WTC11 (cell line): ENCODE data around the gene SALL1. TPM values are rescaled to one million over a fixed set of nuclear protein-coding genes. Genes with fewer than 3 reads are reported as not detected.

Experiments used
- ATAC-seq: fragments of 200-7000 bp; cut with Tn5 transposase; 2 replicates; pipeline ENCODE4 v1.10.0; 2021; ENCODE audit warnings: mild to moderate bottlenecking, moderate library complexity
- CTCF ChIA-PET: fragments of 300-600 bp; sonication (Branson Sonifier 250); formaldehyde crosslinking; loops from one replicate; lab custom pipeline; 2021; ENCODE audit warnings: antibody characterized with exemption; lab: Charles Lee
- POLR2A ChIA-PET: fragments of 350-600 bp; sonication (Branson Sonifier 250); formaldehyde crosslinking; loops from one replicate; lab custom pipeline; 2021; ENCODE audit warnings: antibody characterized with exemption; lab: Charles Lee
- DNase-seq: peaks from one replicate; pipeline ENCODE4 v3.0.0; 2021; ENCODE audit warnings: low spot score
- H3K27ac Mint-ChIP-seq: 2 replicates; pipeline ENCODE4 v1.8.0; 2021; ENCODE audit warnings: mixed read lengths
- H3K27me3 Mint-ChIP-seq: 2 replicates; pipeline ENCODE4 v1.8.0; 2021; ENCODE audit warnings: low read depth, mild to moderate bottlenecking, moderate library complexity, mixed read lengths
- H3K36me3 Mint-ChIP-seq: 2 replicates; pipeline ENCODE4 v1.8.0; 2021; ENCODE audit warnings: mixed read lengths
- H3K4me1 Mint-ChIP-seq: 2 replicates; pipeline ENCODE4 v1.8.0; 2022; ENCODE audit warnings: mixed read lengths
- H3K4me3 Mint-ChIP-seq: 2 replicates; pipeline ENCODE4 v1.8.0; 2021; ENCODE audit warnings: mild to moderate bottlenecking, moderate library complexity, mixed read lengths
- H3K9me3 Mint-ChIP-seq: 2 replicates; pipeline ENCODE4 v1.8.0; 2021; ENCODE audit warnings: mixed read lengths
- AR ChIP-seq: fragments of 250-450 bp; sonication (Bioruptor Pico); IDR thresholded peaks from 2 replicates; pipeline ENCODE4 v1.9.0; 2021; ENCODE audit warnings: mild to moderate bottlenecking
- CREM ChIP-seq: sonication (generic); formaldehyde crosslinking; IDR thresholded peaks from 2 replicates; pipeline ENCODE4 v1.8.1; 2022; ENCODE audit warnings: mild to moderate bottlenecking, missing genetic modification reagents, moderate library complexity
- E2F4 ChIP-seq: sonication (generic); formaldehyde crosslinking; IDR thresholded peaks from 2 replicates; pipeline ENCODE4 v1.8.1; 2022; ENCODE audit warnings: low read depth, mild to moderate bottlenecking, moderate library complexity, missing genetic modification reagents, borderline replicate concordance
- ELF4 ChIP-seq: sonication (generic); formaldehyde crosslinking; IDR thresholded peaks from 2 replicates; pipeline ENCODE4 v1.8.1; 2022; ENCODE audit warnings: low read depth, mild to moderate bottlenecking, moderate library complexity, missing genetic modification reagents
- EMX1 ChIP-seq: fragments of 250-450 bp; sonication (Bioruptor Pico); IDR thresholded peaks from 2 replicates; pipeline ENCODE4 v1.8.0; 2021; ENCODE audit warnings: mild to moderate bottlenecking
- FOXP1 ChIP-seq: sonication (generic); formaldehyde crosslinking; IDR thresholded peaks from 2 replicates; pipeline ENCODE4 v1.8.0; 2022; ENCODE audit warnings: missing genetic modification reagents, mild to moderate bottlenecking, moderate library complexity, borderline replicate concordance
- JAZF1 ChIP-seq: fragments of 250-450 bp; sonication (Bioruptor Pico); IDR thresholded peaks from 2 replicates; pipeline ENCODE4 v1.9.0; 2021; ENCODE audit warnings: moderate library complexity, mild to moderate bottlenecking, inconsistent platforms
- JUN ChIP-seq: sonication (generic); formaldehyde crosslinking; IDR thresholded peaks from 2 replicates; pipeline ENCODE4 v1.8.0; 2023; ENCODE audit warnings: mild to moderate bottlenecking, missing genetic modification reagents
- MXD4 ChIP-seq: fragments of 250-450 bp; sonication (Bioruptor Pico); IDR thresholded peaks from 2 replicates; pipeline ENCODE4 v1.8.0; 2021; ENCODE audit warnings: mild to moderate bottlenecking, moderate library complexity, borderline replicate concordance
- NFE2L1 ChIP-seq: sonication (generic); formaldehyde crosslinking; IDR thresholded peaks from 2 replicates; pipeline ENCODE4 v1.8.1; 2023; ENCODE audit warnings: missing genetic modification reagents
- NR1H2 ChIP-seq: sonication (generic); formaldehyde crosslinking; IDR thresholded peaks from 2 replicates; pipeline ENCODE4 v1.9.0; 2021; ENCODE audit warnings: mild to moderate bottlenecking, moderate library complexity, missing genetic modification reagents
- RORB ChIP-seq: fragments of 250-450 bp; sonication (Bioruptor Pico); IDR thresholded peaks from 2 replicates; pipeline ENCODE4 v1.9.0; 2021; ENCODE audit warnings: mild to moderate bottlenecking
- SMAD4 ChIP-seq: sonication (generic); formaldehyde crosslinking; IDR thresholded peaks from 2 replicates; pipeline ENCODE4 v1.8.0; 2022; ENCODE audit warnings: mild to moderate bottlenecking, missing genetic modification reagents
- ZMAT4 ChIP-seq: fragments of 250-450 bp; sonication (Bioruptor Pico); IDR thresholded peaks from 2 replicates; pipeline ENCODE4 v1.9.0; 2021; ENCODE audit warnings: mild to moderate bottlenecking
- ZNF281 ChIP-seq: sonication (generic); formaldehyde crosslinking; IDR thresholded peaks from 2 replicates; pipeline ENCODE4 v1.8.0; 2023; ENCODE audit warnings: mild to moderate bottlenecking, missing genetic modification reagents
- ZNF317 ChIP-seq: sonication (generic); formaldehyde crosslinking; IDR thresholded peaks from 2 replicates; pipeline ENCODE4 v1.8.1; 2023; ENCODE audit warnings: low read depth, mild to moderate bottlenecking, moderate library complexity, missing genetic modification reagents, borderline replicate concordance
- ZNF423 ChIP-seq: fragments of 250-450 bp; sonication (Bioruptor Pico); IDR thresholded peaks from 2 replicates; pipeline ENCODE4 v2.1.2; 2022; ENCODE audit warnings: mild to moderate bottlenecking, moderate library complexity
- total RNA-seq: library from RNA; stranded (reverse); gene quantifications from 3 replicates; pipeline ENCODE4 v1.2.3, GENCODE V29; 2021
- TF ChIP-seq, protein P1 (sequence below): sonication (generic); formaldehyde crosslinking; IDR thresholded peaks from 2 replicates; pipeline ENCODE4 v1.8.0; 2023; ENCODE audit warnings: missing genetic modification reagents
- TF ChIP-seq, protein P2 (sequence below): sonication (generic); formaldehyde crosslinking; conservative IDR thresholded peaks from 2 replicates; pipeline ENCODE4 v1.8.1; 2023; ENCODE audit warnings: mild to moderate bottlenecking, low read depth, missing genetic modification reagents, moderate library complexity
- TF ChIP-seq, protein P3 (sequence below): sonication (generic); formaldehyde crosslinking; IDR thresholded peaks from 2 replicates; pipeline ENCODE4 v1.8.0; 2022; ENCODE audit warnings: mild to moderate bottlenecking, missing genetic modification reagents

SALL1 gene
- total RNA-seq, 1 experiment from 2014 or later: 63.9 TPM

GRCh38 chr16:51163894-51164566, 13.0 kb upstream of the SALL1 start:
- peaks cover 37% of the 10 kb centered on the region for H3K4me1 Mint-ChIP-seq
- TF ChIP-seq AR (CRISPR knock-in tag) (no peak), JAZF1 (no peak), EMX1 (no peak), NR1H2 (CRISPR knock-in tag) (no peak), ELF4 (CRISPR knock-in tag) (no peak), FOXP1 (CRISPR knock-in tag) (no peak), ZNF423 (no peak), ZNF317 (CRISPR knock-in tag) (no peak)
- TF ChIP-seq, protein P1, sequence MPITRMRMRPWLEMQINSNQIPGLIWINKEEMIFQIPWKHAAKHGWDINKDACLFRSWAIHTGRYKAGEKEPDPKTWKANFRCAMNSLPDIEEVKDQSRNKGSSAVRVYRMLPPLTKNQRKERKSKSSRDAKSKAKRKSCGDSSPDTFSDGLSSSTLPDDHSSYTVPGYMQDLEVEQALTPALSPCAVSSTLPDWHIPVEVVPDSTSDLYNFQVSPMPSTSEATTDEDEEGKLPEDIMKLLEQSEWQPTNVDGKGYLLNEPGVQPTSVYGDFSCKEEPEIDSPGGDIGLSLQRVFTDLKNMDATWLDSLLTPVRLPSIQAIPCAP (CRISPR knock-in tag): no peak
- TF ChIP-seq, protein P2, sequence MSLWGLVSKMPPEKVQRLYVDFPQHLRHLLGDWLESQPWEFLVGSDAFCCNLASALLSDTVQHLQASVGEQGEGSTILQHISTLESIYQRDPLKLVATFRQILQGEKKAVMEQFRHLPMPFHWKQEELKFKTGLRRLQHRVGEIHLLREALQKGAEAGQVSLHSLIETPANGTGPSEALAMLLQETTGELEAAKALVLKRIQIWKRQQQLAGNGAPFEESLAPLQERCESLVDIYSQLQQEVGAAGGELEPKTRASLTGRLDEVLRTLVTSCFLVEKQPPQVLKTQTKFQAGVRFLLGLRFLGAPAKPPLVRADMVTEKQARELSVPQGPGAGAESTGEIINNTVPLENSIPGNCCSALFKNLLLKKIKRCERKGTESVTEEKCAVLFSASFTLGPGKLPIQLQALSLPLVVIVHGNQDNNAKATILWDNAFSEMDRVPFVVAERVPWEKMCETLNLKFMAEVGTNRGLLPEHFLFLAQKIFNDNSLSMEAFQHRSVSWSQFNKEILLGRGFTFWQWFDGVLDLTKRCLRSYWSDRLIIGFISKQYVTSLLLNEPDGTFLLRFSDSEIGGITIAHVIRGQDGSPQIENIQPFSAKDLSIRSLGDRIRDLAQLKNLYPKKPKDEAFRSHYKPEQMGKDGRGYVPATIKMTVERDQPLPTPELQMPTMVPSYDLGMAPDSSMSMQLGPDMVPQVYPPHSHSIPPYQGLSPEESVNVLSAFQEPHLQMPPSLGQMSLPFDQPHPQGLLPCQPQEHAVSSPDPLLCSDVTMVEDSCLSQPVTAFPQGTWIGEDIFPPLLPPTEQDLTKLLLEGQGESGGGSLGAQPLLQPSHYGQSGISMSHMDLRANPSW (CRISPR knock-in tag): no peak
- no peaks in the 10 kb centered on the region; the same call in 1 of the 2 replicates for H3K27me3 Mint-ChIP-seq
- DNase-seq: no peak
- peaks cover 6% of the 10 kb centered on the region; the same call in 1 of the 2 replicates for H3K9me3 Mint-ChIP-seq
- H3K27ac Mint-ChIP-seq: no peak overlapping the region
- no peak for ATAC-seq
- H3K4me3 Mint-ChIP-seq: no peak overlapping the region
- H3K36me3 Mint-ChIP-seq: no peaks in the 10 kb centered on the region
- ChIA-PET CTCF (no interaction called here), POLR2A (no interaction called here)

GRCh38 chr16:51163366-51163765, 12.3 kb upstream of the SALL1 start:
- POLR2A ChIA-PET: no interaction called here

More at GRCh38 chr16:51163366-51163765, 12.3 kb upstream of the SALL1 start:
- DNase-seq (no peak), ATAC-seq (no peak)
- Mint-ChIP-seq H3K36me3 (no peaks in the 10 kb centered on the region), H3K9me3 (peaks cover 6% of the 10 kb centered on the region; the same call in 1 of the 2 replicates), H3K27ac (no peak overlapping the region), H3K4me1 (peaks cover 37% of the 10 kb centered on the region), H3K27me3 (no peaks in the 10 kb centered on the region; the same call in 1 of the 2 replicates), H3K4me3 (no peak overlapping the region)
- no peak for TF ChIP-seq NFE2L1 (CRISPR knock-in tag)
- TF ChIP-seq AR (CRISPR knock-in tag): no peak
- TF ChIP-seq JUN: no peak
- no peak for TF ChIP-seq SMAD4 (CRISPR knock-in tag)
- TF ChIP-seq ZNF281: no peak
- TF ChIP-seq MXD4: no peak
- no peak for TF ChIP-seq CREM
- no peak for TF ChIP-seq RORB (CRISPR knock-in tag)
- TF ChIP-seq E2F4 (CRISPR knock-in tag): no peak
- TF ChIP-seq, protein P3, sequence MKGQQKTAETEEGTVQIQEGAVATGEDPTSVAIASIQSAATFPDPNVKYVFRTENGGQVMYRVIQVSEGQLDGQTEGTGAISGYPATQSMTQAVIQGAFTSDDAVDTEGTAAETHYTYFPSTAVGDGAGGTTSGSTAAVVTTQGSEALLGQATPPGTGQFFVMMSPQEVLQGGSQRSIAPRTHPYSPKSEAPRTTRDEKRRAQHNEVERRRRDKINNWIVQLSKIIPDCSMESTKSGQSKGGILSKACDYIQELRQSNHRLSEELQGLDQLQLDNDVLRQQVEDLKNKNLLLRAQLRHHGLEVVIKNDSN (CRISPR knock-in tag): no peak
- no peak for TF ChIP-seq ZMAT4 (CRISPR knock-in tag)
- TF ChIP-seq NR1H2 (CRISPR knock-in tag): no peak
- CTCF ChIA-PET: no interaction called here
